ENCODE data around the gene NKD1. TPM values are rescaled to one million over a fixed set of nuclear protein-coding genes. Genes with fewer than 3 reads are reported as not detected.
A peak's percentile ranks its signal among the peaks of the same experiment; 100 is the strongest.

Gene NKD1
- total RNA-seq, 6 donors from 2014 or later = 9.9 to 59.7 (median 21.4) TPM

DNA sequence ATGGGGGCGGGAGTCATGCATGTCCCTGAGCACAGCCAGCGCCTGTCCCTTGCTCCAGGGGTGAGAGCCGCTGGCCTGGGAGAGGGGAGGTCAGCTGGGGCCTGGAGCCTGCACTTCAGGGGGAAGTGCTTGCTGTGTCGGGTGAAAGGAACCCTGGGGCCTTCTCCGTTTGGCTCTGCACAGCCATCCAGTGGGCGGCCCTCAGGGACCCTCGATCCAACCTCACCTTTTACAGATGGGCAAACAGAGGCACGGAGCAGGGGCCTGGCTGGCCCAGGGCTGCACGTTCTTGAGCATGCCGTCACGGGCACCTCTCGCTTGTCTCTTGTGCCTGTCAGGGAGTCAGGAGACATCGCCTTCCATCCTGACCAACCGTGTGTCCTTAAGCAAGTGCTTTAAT, 131.1 kb downstream of the NKD1 start:
- H3K4me1 ChIP-seq = peaks cover under 1 to 39% (median 9%) of the 10 kb centered on the region in 4 donors
- H3K27ac ChIP-seq = peak overlapping the region in 1 of 4 donors; percentile 31
- no peak for TF ChIP-seq EP300 (IDR thresholded peaks at IDR 0.05)
- no peak for TF ChIP-seq POLR2AphosphoS5 (IDR thresholded peaks at IDR 0.05)
- TF ChIP-seq, protein P1, sequence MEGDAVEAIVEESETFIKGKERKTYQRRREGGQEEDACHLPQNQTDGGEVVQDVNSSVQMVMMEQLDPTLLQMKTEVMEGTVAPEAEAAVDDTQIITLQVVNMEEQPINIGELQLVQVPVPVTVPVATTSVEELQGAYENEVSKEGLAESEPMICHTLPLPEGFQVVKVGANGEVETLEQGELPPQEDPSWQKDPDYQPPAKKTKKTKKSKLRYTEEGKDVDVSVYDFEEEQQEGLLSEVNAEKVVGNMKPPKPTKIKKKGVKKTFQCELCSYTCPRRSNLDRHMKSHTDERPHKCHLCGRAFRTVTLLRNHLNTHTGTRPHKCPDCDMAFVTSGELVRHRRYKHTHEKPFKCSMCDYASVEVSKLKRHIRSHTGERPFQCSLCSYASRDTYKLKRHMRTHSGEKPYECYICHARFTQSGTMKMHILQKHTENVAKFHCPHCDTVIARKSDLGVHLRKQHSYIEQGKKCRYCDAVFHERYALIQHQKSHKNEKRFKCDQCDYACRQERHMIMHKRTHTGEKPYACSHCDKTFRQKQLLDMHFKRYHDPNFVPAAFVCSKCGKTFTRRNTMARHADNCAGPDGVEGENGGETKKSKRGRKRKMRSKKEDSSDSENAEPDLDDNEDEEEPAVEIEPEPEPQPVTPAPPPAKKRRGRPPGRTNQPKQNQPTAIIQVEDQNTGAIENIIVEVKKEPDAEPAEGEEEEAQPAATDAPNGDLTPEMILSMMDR (IDR thresholded peaks at IDR 0.05) = no peak
- TF ChIP-seq POLR2A (IDR thresholded peaks at IDR 0.05) = no peak
- H3K4me3 ChIP-seq = peak overlapping the region in 1 of 4 donors; percentile 49
- peaks cover 0 to 4% (median 1%) of the 10 kb centered on the region in 4 donors for H3K36me3 ChIP-seq
- no peak for ATAC-seq (ENCODE audit: low FRiP score in 2 of 2)
- 88 to 90% methylated on average over 11 to 14 of the region's 14 CpGs for WGBS, 2 donors
- H3K27me3 ChIP-seq = no peaks in the 10 kb centered on the region
- peak in 1 of 2 donors; percentile 45 for DNase-seq
- H3K9me3 ChIP-seq = no peaks in the 10 kb centered on the region

DNA sequence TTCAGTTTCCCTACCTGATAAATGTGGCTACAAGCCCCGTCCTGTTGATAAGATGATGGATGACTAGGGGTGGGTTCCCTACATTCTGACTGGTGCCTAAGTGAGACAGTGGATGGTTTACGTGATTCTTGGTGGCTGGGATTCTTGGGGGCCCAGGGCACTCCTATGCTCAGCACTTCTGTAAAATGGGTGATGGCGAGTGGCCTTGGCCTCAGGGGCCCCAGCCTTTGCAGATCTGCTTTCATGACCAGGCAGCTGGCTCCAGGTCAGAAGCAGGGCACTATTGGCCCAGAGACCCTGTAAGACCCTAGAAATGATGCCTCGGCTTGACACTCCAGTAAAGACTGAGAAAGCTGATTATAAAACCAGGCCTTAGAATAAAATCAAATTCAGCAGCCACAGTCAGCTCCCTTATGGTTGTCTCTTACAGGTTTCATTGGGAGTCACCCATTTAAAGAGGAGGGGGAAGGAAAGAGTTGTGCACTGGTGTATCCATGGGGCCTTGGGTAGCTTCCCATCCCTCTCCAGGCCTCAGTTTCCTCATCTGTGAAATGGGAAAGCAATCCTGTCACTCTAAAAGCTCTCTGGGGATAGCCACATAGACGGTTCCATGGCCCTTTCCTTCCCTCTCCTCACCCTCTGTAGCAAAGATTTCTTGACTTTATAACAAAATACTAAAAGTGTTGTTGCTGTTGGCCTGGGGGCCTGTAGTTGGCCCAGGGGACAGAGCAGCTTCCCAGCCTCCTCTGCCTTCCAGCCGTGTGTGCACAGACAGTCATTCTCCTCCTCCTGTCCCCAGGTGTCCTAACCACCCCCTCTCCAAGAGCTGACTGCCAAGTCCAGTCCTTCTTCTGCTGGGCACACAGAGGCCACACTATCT, 131.7 kb downstream of the NKD1 start:
- no peaks in the 10 kb centered on the region for H3K9me3 ChIP-seq
- peak overlapping the region; percentile 58 to 88 (median 83) for H3K27ac ChIP-seq
- ATAC-seq (ENCODE audit: low FRiP score in 2 of 2) (no peak), DNase-seq (no peak)
- no peak for TF ChIP-seq EP300 (IDR thresholded peaks at IDR 0.05)
- TF ChIP-seq POLR2AphosphoS5 (IDR thresholded peaks at IDR 0.05) = no peak
- TF ChIP-seq, protein P1 (IDR thresholded peaks at IDR 0.05) = no peak
- no peak for TF ChIP-seq POLR2A (IDR thresholded peaks at IDR 0.05)
- WGBS, 2 donors = 85 to 87% methylated on average over 6 of the region's 6 CpGs
- H3K4me1 ChIP-seq = peaks cover 7 to 45% (median 15%) of the 10 kb centered on the region in 4 donors
- H3K4me3 ChIP-seq = peak overlapping the region in 3 of 4 donors; percentile 36 to 49 (median 41)
- H3K27me3 ChIP-seq = no peaks in the 10 kb centered on the region
- no peaks in the 10 kb centered on the region for H3K36me3 ChIP-seq

GRCh38 chr16:50680556-50680893, 132.3 kb downstream of the NKD1 start:
- Histone ChIP-seq H3K4me1 (peaks cover 8 to 50% (median 14%) of the 10 kb centered on the region in 4 donors), H3K4me3 (peak overlapping the region in 3 of 4 donors; percentile 36 to 49 (median 41)), H3K36me3 (no peaks in the 10 kb centered on the region), H3K27ac (peak overlapping the region; percentile 58 to 88 (median 83)), H3K27me3 (no peaks in the 10 kb centered on the region), H3K9me3 (no peaks in the 10 kb centered on the region)
- TF ChIP-seq, protein P1 (IDR thresholded peaks at IDR 0.05) = no peak
- TF ChIP-seq POLR2AphosphoS5 (IDR thresholded peaks at IDR 0.05) (no peak), POLR2A (IDR thresholded peaks at IDR 0.05) (no peak), EP300 (IDR thresholded peaks at IDR 0.05) (no peak)
- ATAC-seq (ENCODE audit: low FRiP score in 2 of 2) (no peak), DNase-seq (no peak)
- 83% methylated on average over 3 of the region's 3 CpGs; no CpG with 5 or more reads in 1 of the 2 donors for WGBS, 2 donors

DNA sequence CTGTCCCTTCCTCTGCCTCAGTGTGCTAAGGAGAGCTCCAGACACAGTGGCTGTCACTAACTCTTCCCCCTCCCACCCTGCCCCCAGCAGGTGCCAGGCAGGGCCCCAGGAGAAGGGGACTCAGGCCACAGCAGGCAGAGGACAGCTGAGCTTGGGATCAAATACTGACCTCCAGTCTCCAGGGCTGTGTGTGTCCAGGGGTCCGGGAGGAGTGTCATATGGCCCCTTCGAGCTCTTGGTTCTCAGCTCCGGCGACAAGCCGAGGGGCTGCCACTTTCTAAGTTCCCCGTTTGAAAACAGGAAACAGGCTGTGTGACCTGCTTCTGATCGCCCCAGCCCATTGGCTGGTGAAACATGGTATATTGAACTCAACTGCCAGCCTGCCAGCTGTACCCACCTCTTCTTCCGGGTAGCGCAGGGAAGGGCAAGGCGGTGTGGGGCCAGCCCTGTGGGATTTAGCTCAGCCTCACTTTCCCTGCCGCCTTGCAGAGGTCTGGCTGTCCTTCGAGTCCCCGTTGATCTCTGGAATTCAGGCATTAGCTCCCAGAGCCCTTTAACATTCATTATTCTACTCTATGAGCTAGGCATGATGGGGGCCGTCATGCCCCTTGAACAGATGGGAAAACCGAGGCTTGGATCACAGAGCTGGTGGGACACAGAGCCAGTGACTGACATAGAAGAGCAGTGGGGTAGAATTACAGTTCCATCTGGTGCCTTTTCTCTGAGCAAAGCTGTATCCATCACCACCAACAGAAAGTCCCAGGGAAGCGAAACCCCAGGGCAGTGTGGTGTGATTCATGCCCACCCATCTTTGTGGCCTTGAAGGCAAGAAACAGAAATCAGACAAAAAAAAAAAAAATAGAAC, 133.1 kb downstream of the NKD1 start, which contains the start of gene SNX20:
Gene SNX20, minus strand, starts transcription at position 292 of the 865 bp plus-strand sequence. CDS start 3,786 bp downstream, outside the sequence.
- peak within 1 kb of the TSS; percentile 58 to 88 (median 83) for H3K27ac ChIP-seq
- no peaks in the 10 kb centered on the region for H3K36me3 ChIP-seq
- ATAC-seq (ENCODE audit: low FRiP score in 2 of 2) = peak; percentile 28 to 75
- peak within 1 kb of the TSS in 3 of 4 donors; percentile 36 to 49 (median 41) for H3K4me3 ChIP-seq
- peak; percentile 29 to 76 for DNase-seq
- no peaks in the 10 kb centered on the region for H3K9me3 ChIP-seq
- WGBS, 2 donors = 68 to 77% methylated on average over 10 to 16 of the region's 16 CpGs
- H3K27me3 ChIP-seq = no peaks in the 10 kb centered on the region
- H3K4me1 ChIP-seq = peaks cover 8 to 49% (median 12%) of the 10 kb centered on the region in 4 donors
- TF ChIP-seq POLR2A (IDR thresholded peaks at IDR 0.05) (peak in 2 of 4 donors; percentile 37 to 66), EP300 (IDR thresholded peaks at IDR 0.05) (no peak), POLR2AphosphoS5 (IDR thresholded peaks at IDR 0.05) (peak; percentile 23 to 62)
- TF ChIP-seq, protein P1 (IDR thresholded peaks at IDR 0.05) = no peak
